ENCODE data around the gene MLLT6. TPM values are rescaled to one million over a fixed set of nuclear protein-coding genes. Genes with fewer than 3 reads are reported as not detected.

The MLLT6 gene
- total RNA-seq, 1 donor from 2014 or later = 7.4 TPM

GRCh38 chr17:38681096-38681495 lies 24.0 kb upstream of the MLLT6 start:
- H2AFZ ChIP-seq (replicated peaks) = no peak overlapping the region
- Mint-ChIP-seq H3K4me1 (peaks cover 6% of the 10 kb centered on the region), H3K4me3 (peak overlapping the region; percentile 50), H3K36me3 (no peaks in the 10 kb centered on the region), H3K9me3 (no peaks in the 10 kb centered on the region), H3K27ac (no peak overlapping the region), H3K27me3 (ENCODE audit: insufficient read depth, low read depth) (peaks cover 17% of the 10 kb centered on the region)
- no peak overlapping the region for H3K4me3 ChIP-seq
- no peaks in the 10 kb centered on the region for H4K20me1 ChIP-seq (ENCODE audit: low read depth)
- no peak for TF ChIP-seq EZH2 (IDR thresholded peaks at IDR 0.05)
- no peak for TF ChIP-seq CTCF (IDR thresholded peaks at IDR 0.05)
- TF ChIP-seq EZH2phosphoT487 (IDR thresholded peaks at IDR 0.05) = no peak
- peaks cover 9% of the 10 kb centered on the region for H3F3A ChIP-seq (ENCODE audit: low read depth)
- no peaks in the 10 kb centered on the region for H3K79me2 ChIP-seq (ENCODE audit: low read depth)
- H3K9me3 ChIP-seq (ENCODE audit: low read depth) = no peaks in the 10 kb centered on the region
- H3K27me3 ChIP-seq = peaks cover 39% of the 10 kb centered on the region
- no peaks in the 10 kb centered on the region for H3K36me3 ChIP-seq
- no peak overlapping the region for H3K4me2 ChIP-seq
- no peaks in the 10 kb centered on the region for H3K4me1 ChIP-seq
- DNase-seq (ENCODE audit: low spot score) = no peak
- no peak overlapping the region for H3K9ac ChIP-seq
- no peak overlapping the region for H3K27ac ChIP-seq

DNA sequence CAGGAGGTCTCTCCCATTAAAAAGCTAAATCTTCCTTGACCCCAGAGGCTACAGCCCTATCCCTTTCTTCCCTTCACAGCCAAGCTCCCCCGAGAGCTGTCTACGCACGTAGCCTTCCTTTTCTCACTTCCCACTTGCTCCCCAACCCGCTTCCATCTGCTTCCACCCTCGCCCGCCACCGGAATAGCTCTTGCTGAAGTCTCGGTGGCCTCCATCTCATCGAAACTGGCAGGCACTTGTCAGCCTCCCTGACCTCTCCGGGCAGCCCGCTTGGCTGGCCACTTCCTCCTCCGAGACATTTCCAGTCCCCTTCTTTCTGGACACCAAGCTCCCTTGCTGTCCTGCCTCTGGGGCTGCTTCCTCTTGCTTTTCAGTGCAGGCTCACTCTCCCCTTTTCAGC lies 19.6 kb upstream of the MLLT6 start:
- TF ChIP-seq CTCF (IDR thresholded peaks at IDR 0.05) (no peak), EZH2 (IDR thresholded peaks at IDR 0.05) (no peak), EZH2phosphoT487 (IDR thresholded peaks at IDR 0.05) (no peak)
- Mint-ChIP-seq H3K9me3 (no peaks in the 10 kb centered on the region), H3K27me3 (ENCODE audit: insufficient read depth, low read depth) (peaks cover 6% of the 10 kb centered on the region), H3K4me1 (no peaks in the 10 kb centered on the region), H3K4me3 (no peak overlapping the region), H3K36me3 (no peaks in the 10 kb centered on the region), H3K27ac (peak overlapping the region; percentile 17)
- Histone ChIP-seq H3K27me3 (peaks cover 50% of the 10 kb centered on the region), H3K79me2 (ENCODE audit: low read depth) (no peaks in the 10 kb centered on the region), H3K4me3 (no peak overlapping the region), H3K4me1 (no peaks in the 10 kb centered on the region), H4K20me1 (ENCODE audit: low read depth) (no peaks in the 10 kb centered on the region), H2AFZ (replicated peaks) (no peak overlapping the region), H3K36me3 (no peaks in the 10 kb centered on the region), H3K27ac (no peak overlapping the region), H3K9ac (no peak overlapping the region), H3K9me3 (ENCODE audit: low read depth) (no peaks in the 10 kb centered on the region), H3F3A (ENCODE audit: low read depth) (peaks cover 3% of the 10 kb centered on the region), H3K4me2 (no peak overlapping the region)
- DNase-seq (ENCODE audit: low spot score) = no peak

DNA sequence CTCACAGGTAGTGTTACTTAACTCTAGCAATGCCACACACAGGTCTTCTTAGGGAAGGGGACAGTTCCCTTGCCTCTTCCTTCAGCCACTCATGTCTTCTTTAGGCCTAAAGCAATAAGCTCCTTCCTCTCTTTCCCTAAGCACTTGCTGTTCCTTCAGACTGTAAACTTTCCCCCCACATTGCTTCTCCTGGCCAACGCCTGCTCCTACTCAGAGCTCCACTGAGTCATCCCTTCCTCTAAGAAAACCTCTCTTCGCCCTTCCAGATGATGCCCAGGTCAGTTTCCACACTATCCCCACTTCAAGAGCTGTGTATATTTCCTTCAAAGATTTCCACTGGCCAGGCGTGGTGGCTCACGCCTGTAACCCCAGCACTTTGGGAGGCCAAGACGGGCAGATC lies 17.8 kb upstream of the MLLT6 start:
- no peak overlapping the region for H3K4me3 ChIP-seq
- no peaks in the 10 kb centered on the region for H4K20me1 ChIP-seq (ENCODE audit: low read depth)
- no peak overlapping the region for H3K4me2 ChIP-seq
- H3K36me3 ChIP-seq = no peaks in the 10 kb centered on the region
- Mint-ChIP-seq H3K36me3 (no peaks in the 10 kb centered on the region), H3K9me3 (no peaks in the 10 kb centered on the region), H3K4me1 (peaks cover 3% of the 10 kb centered on the region), H3K27ac (no peak overlapping the region), H3K27me3 (ENCODE audit: insufficient read depth, low read depth) (peaks cover 6% of the 10 kb centered on the region), H3K4me3 (no peak overlapping the region)
- H3K9ac ChIP-seq = no peak overlapping the region
- TF ChIP-seq EZH2phosphoT487 (IDR thresholded peaks at IDR 0.05) = no peak
- no peak for TF ChIP-seq EZH2 (IDR thresholded peaks at IDR 0.05)
- TF ChIP-seq CTCF (IDR thresholded peaks at IDR 0.05) = no peak
- H3F3A ChIP-seq (ENCODE audit: low read depth) = no peaks in the 10 kb centered on the region
- no peak for DNase-seq (ENCODE audit: low spot score)
- no peaks in the 10 kb centered on the region for H3K4me1 ChIP-seq
- no peak overlapping the region for H3K27ac ChIP-seq
- no peaks in the 10 kb centered on the region for H3K9me3 ChIP-seq (ENCODE audit: low read depth)
- no peak overlapping the region for H2AFZ ChIP-seq (replicated peaks)
- no peaks in the 10 kb centered on the region for H3K79me2 ChIP-seq (ENCODE audit: low read depth)
- peaks cover 65% of the 10 kb centered on the region for H3K27me3 ChIP-seq
